ENCODE results near the gene SPEG.

Gene SPEG

GRCh38 chr2:219444566-219445091, 10.0 kb downstream of the SPEG start:
- no peak for FAIRE-seq

DNA sequence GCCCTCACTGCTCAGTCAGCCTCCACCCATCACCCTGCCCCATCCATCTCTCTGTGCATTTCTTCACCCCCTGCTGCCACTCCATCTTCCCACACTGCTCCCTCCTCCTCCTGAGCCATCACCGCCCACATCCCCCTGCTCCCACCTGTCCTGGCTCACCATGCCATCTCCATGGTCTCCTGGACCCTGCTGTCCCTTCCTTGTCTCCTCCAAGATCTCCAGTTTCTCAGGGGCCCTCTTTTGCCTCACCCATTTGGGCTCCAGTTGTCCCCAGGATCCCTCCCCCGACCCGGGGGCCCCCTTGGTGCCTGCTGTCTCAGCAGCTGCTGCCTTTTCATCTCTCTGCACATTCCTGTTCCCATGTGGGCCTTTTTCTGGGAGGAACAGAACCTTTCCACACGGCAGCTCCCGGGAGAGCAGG, 10.6 kb downstream of the SPEG start:
- FAIRE-seq = no peak

- FAIRE-seq = no peak
Measured at GRCh38 chr2:219446101-219446504, 11.5 kb downstream of the SPEG start.

- FAIRE-seq = no peak
Measured at GRCh38 chr2:219446689-219447088, 12.0 kb downstream of the SPEG start.

DNA sequence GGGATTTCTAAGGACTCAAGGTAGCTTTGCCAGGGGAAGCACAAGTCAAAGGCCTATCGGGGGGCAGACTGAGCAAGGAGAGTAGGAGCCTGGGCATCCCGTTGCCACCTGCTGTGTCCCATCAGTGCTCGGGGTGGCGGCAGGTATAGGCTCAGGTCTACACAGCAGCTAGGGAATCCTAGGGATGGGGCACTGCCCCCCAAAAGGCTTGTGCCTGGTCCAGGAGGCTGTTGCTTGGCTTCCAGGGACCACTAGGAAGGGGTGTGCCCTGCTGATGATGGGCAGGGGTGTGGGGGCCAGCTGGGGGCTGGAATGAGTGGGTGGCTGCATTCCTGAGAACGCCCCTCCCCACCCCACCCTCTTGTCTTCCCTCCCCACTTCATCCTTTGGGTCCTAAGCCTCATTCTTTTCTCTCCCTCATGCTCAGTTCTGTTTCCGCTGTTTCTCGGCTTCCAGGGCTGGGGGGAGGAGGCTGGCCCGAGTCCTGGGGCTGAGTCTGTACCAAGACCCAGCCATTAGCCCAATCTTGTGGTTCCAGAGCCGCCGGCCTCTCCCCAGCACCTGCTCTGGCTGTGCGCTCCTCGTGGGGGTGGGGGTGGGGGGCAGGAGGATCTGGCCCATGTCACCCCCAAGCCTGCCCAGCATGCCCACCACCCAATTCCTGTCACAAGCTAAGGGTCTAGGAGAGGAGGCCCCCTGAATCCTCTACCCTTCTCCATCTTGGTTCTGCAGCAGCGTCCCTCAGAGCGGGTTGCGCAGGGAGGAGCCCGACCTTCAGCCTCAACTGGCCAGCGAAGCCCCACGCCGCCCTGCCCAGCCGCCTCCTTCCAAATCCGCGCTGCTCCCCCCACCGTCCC, 12.8 kb downstream of the SPEG start:
- no peak for FAIRE-seq

DNA sequence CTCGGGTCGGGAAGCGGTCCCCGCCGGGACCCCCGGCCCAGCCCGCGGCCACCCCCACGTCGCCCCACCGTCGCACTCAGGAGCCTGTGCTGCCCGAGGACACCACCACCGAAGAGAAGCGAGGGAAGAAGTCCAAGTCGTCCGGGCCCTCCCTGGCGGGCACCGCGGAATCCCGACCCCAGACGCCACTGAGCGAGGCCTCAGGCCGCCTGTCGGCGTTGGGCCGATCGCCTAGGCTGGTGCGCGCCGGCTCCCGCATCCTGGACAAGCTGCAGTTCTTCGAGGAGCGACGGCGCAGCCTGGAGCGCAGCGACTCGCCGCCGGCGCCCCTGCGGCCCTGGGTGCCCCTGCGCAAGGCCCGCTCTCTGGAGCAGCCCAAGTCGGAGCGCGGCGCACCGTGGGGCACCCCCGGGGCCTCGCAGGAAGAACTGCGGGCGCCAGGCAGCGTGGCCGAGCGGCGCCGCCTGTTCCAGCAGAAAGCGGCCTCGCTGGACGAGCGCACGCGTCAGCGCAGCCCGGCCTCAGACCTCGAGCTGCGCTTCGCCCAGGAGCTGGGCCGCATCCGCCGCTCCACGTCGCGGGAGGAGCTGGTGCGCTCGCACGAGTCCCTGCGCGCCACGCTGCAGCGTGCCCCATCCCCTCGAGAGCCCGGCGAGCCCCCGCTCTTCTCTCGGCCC, 13.6 kb downstream of the SPEG start:
- no peak for FAIRE-seq

GRCh38 chr2:219448776-219449341, 14.2 kb downstream of the SPEG start:
- no peak for FAIRE-seq

DNA sequence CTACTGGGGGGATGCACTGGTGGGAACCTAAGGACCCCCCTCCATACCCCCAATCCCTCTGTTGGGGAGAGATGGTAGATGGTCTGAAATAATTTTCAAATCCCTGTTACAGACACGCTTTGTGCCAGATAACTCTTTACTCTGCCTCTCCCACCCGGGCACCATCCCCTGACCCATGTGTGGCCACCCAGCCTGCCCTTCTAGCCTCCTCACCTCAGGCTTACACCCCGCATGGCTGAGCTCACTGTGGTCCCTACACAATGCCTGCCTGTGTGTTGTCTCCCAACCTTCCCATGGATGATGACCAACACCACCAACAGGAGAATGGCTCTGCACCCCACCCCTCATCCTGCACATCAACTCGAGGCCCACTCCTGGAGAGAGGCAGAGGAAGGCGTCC, 15.0 kb downstream of the SPEG start:
- no peak for FAIRE-seq

- no peak for FAIRE-seq
Measured at GRCh38 chr2:219451661-219452360, 17.2 kb downstream of the SPEG start.

DNA sequence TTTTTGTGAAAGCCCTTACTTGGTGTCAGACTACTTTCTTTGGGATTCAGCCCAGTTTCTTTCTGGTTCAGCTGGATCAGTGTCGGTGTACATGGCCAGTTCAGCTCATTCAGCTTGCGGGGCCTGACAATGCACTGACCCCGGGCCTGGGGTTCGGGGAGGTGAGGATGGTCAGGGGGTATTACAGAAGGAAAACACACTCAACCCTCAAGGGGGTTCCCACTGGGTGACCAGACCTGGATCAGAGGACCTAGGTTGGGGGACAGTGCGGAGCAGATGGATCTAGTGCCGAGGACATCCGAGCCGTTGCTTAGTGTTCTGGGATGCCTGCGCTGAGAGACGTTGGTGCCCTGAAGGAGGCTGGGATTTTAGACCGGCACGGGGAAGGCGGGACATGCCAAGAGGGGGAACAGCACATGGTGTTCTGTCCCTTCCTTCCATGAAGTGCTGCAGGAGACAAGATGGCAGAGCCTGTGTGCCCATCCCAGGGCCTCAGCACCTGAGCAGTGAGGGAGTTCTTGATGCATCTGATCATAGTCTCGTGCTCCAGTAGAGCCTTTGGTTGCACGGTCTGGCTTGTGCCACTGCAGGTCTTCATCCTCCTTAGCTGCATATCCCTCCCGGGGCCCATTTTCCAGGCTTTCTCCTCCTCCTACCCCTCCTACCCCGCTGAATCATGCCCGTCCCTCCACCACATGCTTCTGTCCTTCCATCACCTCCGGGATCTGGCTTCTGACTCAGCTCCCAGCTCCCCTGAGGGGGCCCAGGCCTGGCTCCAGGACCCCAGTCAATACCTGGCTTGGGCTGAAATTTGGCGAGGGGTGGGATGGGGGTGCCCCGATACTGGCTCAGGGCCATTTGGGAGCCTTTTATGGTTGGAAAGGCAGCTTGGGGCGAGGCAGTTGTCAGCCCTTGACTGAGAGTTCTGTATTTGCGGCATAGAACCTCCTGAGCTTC, 18.0 kb downstream of the SPEG start:
- no peak for FAIRE-seq

DNA sequence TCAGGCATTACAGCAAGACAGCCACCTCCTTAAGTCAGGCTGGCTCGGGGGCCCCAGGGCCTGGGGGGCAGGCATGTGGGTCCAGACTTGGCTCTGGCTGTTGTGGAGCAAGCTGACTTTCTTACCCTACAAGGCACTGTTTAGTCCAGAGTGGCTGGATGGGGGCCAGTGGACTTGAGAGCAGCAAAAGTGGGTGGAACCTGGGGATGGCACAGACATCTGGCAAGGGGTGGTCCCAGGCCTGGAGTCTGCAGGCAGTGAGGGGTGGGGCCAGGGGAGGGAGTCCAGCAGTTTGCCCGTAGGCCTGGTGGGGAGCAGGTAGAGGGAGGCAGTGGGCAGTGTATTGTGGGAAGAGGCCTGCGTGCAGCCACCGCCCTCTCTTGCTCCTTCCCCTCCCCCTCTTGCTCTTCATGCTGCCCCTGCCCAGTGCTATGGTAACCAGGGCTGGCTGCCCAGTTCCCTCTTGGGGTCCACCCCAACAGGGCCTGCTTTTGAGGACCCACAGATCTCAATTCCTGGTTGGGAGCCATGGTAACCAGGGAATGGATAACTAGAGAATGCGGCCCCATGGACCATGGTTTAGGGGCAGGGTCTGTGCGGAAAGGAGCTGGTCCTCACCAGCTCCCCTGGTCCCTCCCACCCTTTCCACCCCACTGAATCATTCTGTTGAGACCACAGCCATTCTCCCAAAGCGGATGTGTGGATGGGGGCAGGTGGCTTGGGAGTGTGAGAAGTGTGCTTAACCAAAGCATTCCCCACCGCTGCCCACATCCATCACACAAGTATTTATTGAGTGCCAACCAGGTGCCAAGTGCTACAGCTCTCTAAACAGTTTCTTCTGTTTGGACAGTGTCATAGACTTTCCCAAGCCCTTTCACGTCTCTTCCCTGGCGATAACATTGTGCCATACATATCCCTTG, 19.3 kb downstream of the SPEG start:
- FAIRE-seq = no peak

GRCh38 chr2:219455581-219455980, 20.9 kb downstream of the SPEG start:
- no peak for FAIRE-seq

DNA sequence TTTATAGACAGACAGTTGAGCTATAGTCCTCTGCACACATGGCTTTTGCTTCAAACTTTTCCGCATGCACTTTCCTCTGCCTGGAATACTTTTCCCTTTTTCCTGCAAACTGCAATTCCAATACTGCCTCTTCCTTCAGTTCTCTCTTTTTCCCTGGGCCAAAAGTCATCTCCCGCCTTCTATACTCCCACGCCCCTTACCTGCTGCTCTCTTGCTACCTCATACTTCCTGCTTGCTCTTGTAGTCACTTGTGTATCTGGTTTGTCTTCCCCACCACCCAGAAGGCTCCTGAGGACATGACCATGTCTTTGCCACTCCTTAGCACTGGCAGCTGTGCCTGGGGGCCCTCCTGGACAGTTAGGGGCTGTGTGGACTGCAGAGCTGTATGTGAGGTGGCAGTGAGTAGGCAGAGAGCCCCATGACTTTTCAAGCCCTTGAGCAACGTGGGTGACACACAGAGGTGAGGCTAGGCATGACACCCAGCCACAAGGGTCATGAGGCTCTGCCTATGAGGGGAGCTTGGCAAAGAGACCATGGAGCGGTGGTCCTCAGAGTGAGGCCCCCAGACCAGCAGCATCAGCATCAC, 23.2 kb downstream of the SPEG start:
- FAIRE-seq = no peak

- FAIRE-seq = no peak
Measured at GRCh38 chr2:219458996-219459395, 24.4 kb downstream of the SPEG start.

- FAIRE-seq = no peak
Measured at GRCh38 chr2:219459460-219460311, 25.0 kb downstream of the SPEG start.

DNA sequence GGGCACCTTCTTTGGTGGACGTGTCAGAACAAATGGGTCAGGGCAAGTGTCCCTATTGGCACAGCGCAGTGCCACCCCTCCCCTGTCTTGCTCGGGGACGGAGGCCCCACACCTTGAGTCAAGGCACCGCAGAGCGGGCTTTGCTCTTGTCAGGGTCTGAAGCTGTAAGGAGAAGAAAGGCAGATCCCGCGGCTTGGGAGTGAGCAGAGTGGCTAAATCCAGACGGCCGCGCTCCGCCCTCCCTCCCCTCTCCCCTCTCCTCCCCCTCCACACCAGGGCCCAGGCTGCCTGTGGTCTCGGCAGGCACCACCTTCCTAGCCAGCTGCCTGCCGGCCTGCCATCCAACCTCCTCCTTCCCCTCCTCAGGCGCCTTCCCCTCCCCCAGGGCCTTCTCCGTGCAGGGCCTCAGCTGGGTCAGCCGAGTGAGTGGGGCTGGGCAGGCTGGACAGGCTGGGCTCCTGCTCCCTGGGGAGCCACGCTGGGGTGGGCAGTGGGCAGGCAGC, 25.8 kb downstream of the SPEG start:
- no peak for FAIRE-seq

DNA sequence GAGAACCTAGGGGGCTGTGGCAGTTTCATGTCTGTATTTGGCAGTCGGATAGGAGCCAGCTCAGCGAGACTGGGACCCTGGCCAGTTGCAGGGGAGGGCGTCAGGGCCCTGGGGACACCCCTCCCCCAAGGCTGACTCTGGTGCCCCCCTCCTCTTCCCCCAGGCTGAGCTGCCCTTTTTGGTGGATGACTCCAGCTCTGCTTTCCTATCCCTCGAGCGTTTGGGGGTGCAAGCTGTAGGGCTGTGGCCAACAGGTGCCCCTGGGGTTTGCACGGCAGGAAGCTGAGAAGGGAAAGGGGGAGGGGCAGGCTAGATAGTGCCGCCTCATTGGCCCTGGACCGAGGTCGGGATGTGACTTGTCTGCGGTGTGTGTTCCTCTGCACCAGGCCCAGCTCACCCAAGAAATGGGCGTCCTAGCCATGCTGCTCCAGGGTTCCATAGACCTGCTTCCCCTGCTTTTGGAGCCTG, 26.4 kb downstream of the SPEG start:
- FAIRE-seq = no peak

GRCh38 chr2:219461669-219462068, 27.0 kb downstream of the SPEG start:
- FAIRE-seq = no peak

DNA sequence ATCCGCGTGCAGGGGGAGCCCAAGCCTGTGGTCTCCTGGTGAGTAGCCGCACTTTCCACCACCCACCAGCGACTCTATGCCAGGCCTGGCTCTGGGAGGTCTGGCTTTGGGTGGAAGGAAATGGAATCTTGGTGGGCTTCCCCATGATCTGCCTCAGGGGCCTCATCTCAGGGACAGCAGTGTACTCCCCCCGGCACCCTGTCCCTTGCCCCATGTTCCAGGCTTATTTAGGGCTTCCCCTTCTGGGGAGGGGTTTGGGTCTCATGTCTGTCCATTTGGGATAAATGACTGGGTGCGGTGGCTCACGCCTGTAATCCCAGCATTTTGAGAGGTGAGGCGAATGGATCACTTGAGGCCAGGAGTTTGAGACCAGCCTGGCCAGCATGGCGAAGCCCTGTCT, 27.7 kb downstream of the SPEG start:
- no peak for FAIRE-seq

Data from islet of Langerhans (tissue), 1 donor.